GM12878 (cell line): ENCODE data around the gene TIGAR. TPM values are rescaled to one million over a fixed set of nuclear protein-coding genes. Genes with fewer than 3 reads are reported as not detected.

Source experiments
- ATAC-seq: fragments of 200-7000 bp; cut with Tn5 transposase; 3 replicates; pipeline ENCODE4 v1.9.1; 2020; ENCODE audit warnings: mild to moderate bottlenecking, moderate library complexity
- BruUV-seq: library from RNA; stranded (reverse); fragments of 400-500 nt; replicated peaks from 2 replicates; lab custom pipeline; 2021; lab: Mats Ljungman, UMichigan
- CTCF ChIA-PET: fragments of 300-600 bp; sonication (Branson Sonifier 250); formaldehyde crosslinking; extraction: SDS; loops from one replicate; lab custom pipeline; 2021; ENCODE audit warnings: inconsistent platforms; lab: Yijun Ruan, JAX
- POLR2A ChIA-PET: fragments of 350-600 bp; formaldehyde crosslinking; extraction: SDS; loops from one replicate; lab custom pipeline; 2021; ENCODE audit warnings: inconsistent platforms; lab: Charles Lee
- RAD21 ChIA-PET: fragments of 300-600 bp; sonication (Branson Sonifier 250); formaldehyde crosslinking; loops from one replicate; lab custom pipeline; 2023; ENCODE audit warnings: antibody characterized with exemption; ENCODE audit not compliant: unreplicated experiment; lab: Charles Lee
- SMC1A ChIA-PET: fragments of 300-600 bp; sonication (Branson Sonifier 250); formaldehyde crosslinking; loops from one replicate; lab custom pipeline; 2023; ENCODE audit not compliant: unreplicated experiment, uncharacterized antibody; lab: Charles Lee
- DNase-seq: peaks from one replicate; pipeline ENCODE4 v3.0.0-alpha.2; 2011; ENCODE audit warnings: low read depth, low spot score
- FAIRE-seq: peaks from 3 replicates; lab custom pipeline; 2011; peaks lifted over from hg19 to GRCh38; lab: Jason Lieb, UNC
- H2AFZ ChIP-seq: 2 replicates; pipeline ENCODE4 v1.6.0; 2011; ENCODE audit warnings: low read depth, low read length, control low read depth; ENCODE audit not compliant: control insufficient read depth
- H3K27ac ChIP-seq: 2 replicates; pipeline ENCODE4 v1.5.1; 2011; ENCODE audit warnings: control low read depth; ENCODE audit not compliant: control insufficient read depth, insufficient read depth
- H3K27me3 ChIP-seq, 2 experiments: replicated peaks in 1 of 2; 2 replicates each; pipeline versions ENCODE4 v1.6.0 to v1.6.1; 2011; ENCODE audit warnings: low read length in 1 of 2; ENCODE audit not compliant: control insufficient read depth in 2 of 2, insufficient read depth in 2 of 2
- H3K36me3 ChIP-seq, 2 experiments: 2 replicates each; pipeline ENCODE4 v1.5.1; 2011; ENCODE audit warnings: low read length in 1 of 2; ENCODE audit not compliant: control insufficient read depth in 2 of 2, insufficient read depth in 2 of 2
- H3K4me1 ChIP-seq: 2 replicates; pipeline ENCODE4 v1.6.1; 2011; ENCODE audit warnings: mild to moderate bottlenecking, low read length, moderate library complexity, mixed read lengths; ENCODE audit not compliant: control insufficient read depth, insufficient read depth
- H3K4me2 ChIP-seq: 2 replicates; pipeline ENCODE4 v1.6.0; 2011; ENCODE audit warnings: control low read depth; ENCODE audit not compliant: control insufficient read depth, insufficient read depth
- H3K4me3 ChIP-seq: fragments of 200-600 bp; sonication (generic); 2 replicates; pipeline ENCODE4 v1.5.1; 2016
- H3K79me2 ChIP-seq: 2 replicates; pipeline ENCODE4 v1.6.0; 2011; ENCODE audit warnings: low read length; ENCODE audit not compliant: control insufficient read depth, insufficient read depth
- H3K9ac ChIP-seq: 2 replicates; pipeline ENCODE4 v1.8.0; 2011; ENCODE audit warnings: low read length, control low read depth, mixed read lengths; ENCODE audit not compliant: control insufficient read depth, insufficient read depth
- H3K9me3 ChIP-seq: replicated peaks from 3 replicates; pipeline ENCODE4 v1.5.1; 2011; ENCODE audit warnings: mild to moderate bottlenecking, low read length; ENCODE audit not compliant: control insufficient read depth, insufficient read depth
- H4K20me1 ChIP-seq: 2 replicates; pipeline ENCODE4 v1.6.0; 2011; ENCODE audit not compliant: control insufficient read depth, insufficient read depth
- ATF7 ChIP-seq: fragments of 450-650 bp; IDR thresholded peaks from 2 replicates; pipeline ENCODE4 v1.6.1; 2016; ENCODE audit warnings: low read depth, mild to moderate bottlenecking
- BCL11A ChIP-seq: IDR thresholded peaks from 2 replicates; pipeline ENCODE4 v1.6.1; 2011; ENCODE audit warnings: low read depth, low read length
- POLR2A ChIP-seq: IDR thresholded peaks from 2 replicates; pipeline ENCODE4 v1.6.1; 2011; ENCODE audit warnings: low read depth, mild to moderate bottlenecking, low read length
- POLR2AphosphoS5 ChIP-seq: IDR thresholded peaks from 2 replicates; pipeline ENCODE4 v1.6.1; 2011; ENCODE audit warnings: mild to moderate bottlenecking, low read length, inconsistent platforms
- RFX5 ChIP-seq: IDR thresholded peaks from 2 replicates; pipeline ENCODE4 v1.6.1; 2011; ENCODE audit warnings: low read depth, low read length, improper control_type of control experiment
- SPI1 ChIP-seq: IDR thresholded peaks from 2 replicates; pipeline ENCODE4 v1.6.1; 2011; ENCODE audit warnings: low read depth, mild to moderate bottlenecking, low read length, moderate library complexity, borderline replicate concordance; ENCODE audit not compliant: insufficient read depth
- TARDBP ChIP-seq: IDR thresholded peaks from 2 replicates; pipeline ENCODE4 v1.6.1; 2016; ENCODE audit warnings: borderline replicate concordance
- WGBS: methylation state at CpG from one replicate; pipeline ENCODE4 v1.1.6; 2016; ENCODE audit warnings: low lambda C conversion rate; ENCODE audit not compliant: insufficient replicate concordance, insufficient coverage; ENCODE audit errors: missing lambda C conversion rate; 5-methylcytosine and 5-hydroxymethylcytosine counted together
- in situ Hi-C: fragments of 300-500 bp; cut with MboI; formaldehyde crosslinking; loops from 9 replicates; pipeline ENCODE4 v1.14.3; 2018; ENCODE audit warnings: mixed read lengths
- intact Hi-C: fragments of 100-400 bp; cut with micrococcal nuclease; formaldehyde crosslinking; loops from one replicate; pipeline ENCODE4 v1.14.2; 2022; ENCODE audit not compliant: unreplicated experiment
- polyA plus RNA-seq, 11 experiments: library from polyadenylated mRNA; depleted of rRNA in 4 of 11; unstranded in 6 of 11; stranded (reverse) in 5 of 11; fragments of >200 nt; fragmentation: Nextera tagmentation in 4 of 11; fragmentation: Illumina TruSeq in 1 of 11; extraction: Ambion mirVana in 4 of 11; extraction: Trizol in 1 of 11; gene quantifications; 1 replicate in 1 of 11; 2 replicates in 10 of 11; pipeline versions ENCODE4 v1.2.1 to v1.2.3, GENCODE V29; 2011 to 2016; ENCODE audit warnings: inconsistent platforms in 2 of 11, missing spikeins in 2 of 11, low read depth in 1 of 11
- total RNA-seq, 4 experiments: library from RNA; depleted of rRNA in 3 of 4; stranded (reverse); fragments of >200 nt in 3 of 4; fragmentation: Illumina TruSeq in 1 of 4; extraction: Trizol in 1 of 4; gene quantifications; 2 replicates each; pipeline versions ENCODE4 v1.2.1 to v1.2.3, GENCODE V29; 2013 to 2021
- TF ChIP-seq, protein P1 (sequence below): IDR thresholded peaks from 2 replicates; pipeline ENCODE4 v1.6.1; 2012; ENCODE audit warnings: low read depth, low read length, improper control_type of control experiment

Gene TIGAR
- total and polyA plus RNA-seq, 10 of the 15 experiments (the other 5 are each of a cell fraction or from before 2014, with no cell fraction given): 7.6 to 45.7 (median 16.5) TPM

DNA sequence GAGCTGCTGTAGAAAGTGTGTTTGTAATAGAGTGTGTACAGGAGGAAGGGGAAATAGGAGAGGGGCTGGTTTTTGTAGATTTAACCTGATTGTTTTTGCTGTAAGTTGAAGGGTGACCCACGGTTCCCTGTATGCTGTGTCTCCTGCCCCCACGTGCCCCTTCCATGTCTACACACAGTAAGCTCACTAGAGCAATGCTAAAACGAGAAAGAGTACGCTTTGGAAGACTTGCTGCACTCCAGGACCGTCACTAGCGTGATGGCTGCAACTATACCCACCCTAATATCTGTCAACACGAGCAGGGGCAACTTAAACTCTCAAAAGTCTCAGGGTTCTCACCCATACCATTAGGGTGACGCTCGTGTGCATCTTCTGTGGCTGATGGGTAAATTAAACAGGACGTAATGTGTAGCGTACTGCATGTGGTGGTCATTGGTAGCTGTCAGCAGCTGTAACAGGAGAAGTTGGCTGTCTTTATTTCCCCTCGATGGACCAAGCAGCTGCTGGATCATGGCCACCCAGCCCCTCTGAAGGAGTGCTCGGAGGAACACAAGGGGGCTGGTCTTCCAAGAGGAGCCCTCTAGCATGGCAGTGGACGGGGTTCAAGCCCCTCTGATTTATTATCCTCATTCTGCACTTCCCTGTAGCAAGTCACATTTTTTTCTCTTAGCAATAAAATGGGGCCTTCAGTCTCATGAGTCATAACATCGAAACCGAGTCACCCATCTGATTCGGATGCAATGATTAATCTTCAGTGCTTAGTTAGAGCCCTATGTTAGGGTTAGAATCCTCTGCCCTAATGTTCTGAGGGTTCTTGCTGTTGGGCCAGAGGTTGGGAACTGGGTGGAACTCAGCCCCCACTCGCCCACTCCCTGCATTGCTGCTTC lies 33.4 kb upstream of the TIGAR start:
- in situ Hi-C loops: no loop called here

DNA sequence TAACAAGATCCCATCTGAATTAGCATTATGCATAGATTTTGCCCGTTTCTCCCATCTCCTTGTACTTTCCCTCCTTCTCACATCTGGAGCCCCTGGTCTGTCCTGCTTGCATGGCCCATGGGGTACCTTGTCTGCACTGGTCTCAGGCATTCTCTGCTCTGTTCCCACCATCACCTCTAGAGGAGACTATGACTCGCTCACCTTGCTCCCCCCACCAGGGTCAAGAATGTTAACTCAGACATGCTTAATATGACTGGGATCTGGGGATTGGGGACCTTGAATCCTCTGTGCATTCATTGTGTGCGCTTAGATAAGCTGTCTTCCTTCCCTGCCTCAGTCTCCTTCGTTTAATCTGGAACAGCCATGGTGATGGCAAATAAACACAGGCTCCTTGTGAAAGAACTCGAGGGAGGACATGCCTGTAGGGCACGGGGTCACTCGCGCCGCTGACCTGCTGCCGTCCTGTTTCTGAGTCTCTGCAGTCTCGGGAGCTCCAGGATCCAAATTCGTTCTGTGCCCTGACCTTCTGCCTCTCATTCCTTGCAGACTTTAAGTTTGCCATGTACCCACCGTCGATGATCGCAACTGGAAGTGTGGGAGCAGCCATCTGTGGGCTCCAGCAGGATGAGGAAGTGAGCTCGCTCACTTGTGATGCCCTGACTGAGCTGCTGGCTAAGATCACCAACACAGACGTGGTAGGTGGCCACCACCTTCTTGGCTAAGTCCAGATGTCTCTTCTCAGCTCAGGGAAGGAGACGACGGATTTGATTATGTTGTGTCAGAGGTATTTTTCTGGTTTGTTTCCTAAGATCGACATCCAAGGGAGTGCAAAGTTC lies 32.5 kb upstream of the TIGAR start:
- Histone ChIP-seq H3K27me3 (no peaks in the 10 kb centered on the region), H3K9ac (no peak overlapping the region), H3K36me3 (peaks cover 50 to 59% of the 10 kb centered on the region in 2 experiments), H4K20me1 (peaks cover 11% of the 10 kb centered on the region; the same call in 1 of the 2 replicates), H2AFZ (no peak overlapping the region), H3K4me3 (no peak overlapping the region), H3K79me2 (peaks cover 66% of the 10 kb centered on the region), H3K4me2 (no peak overlapping the region), H3K9me3 (no peaks in the 10 kb centered on the region), H3K4me1 (peaks cover 8% of the 10 kb centered on the region), H3K27ac (no peak overlapping the region)
- no TSS peak for BruUV-seq
- in situ Hi-C loops (no loop called here), intact Hi-C loops (no loop called here)
- ChIA-PET RAD21 (interaction anchor here (1.1 kb wide), 1 partner anchor 290 kb away, joined by 3 read pairs; no protein-coding TSS in a partner anchor), CTCF (interaction anchor here (0.6 to 1.5 kb wide), 2 partner anchors 11 to 114 kb away, joined by 3 to 8 read pairs; no protein-coding TSS in a partner anchor), POLR2A (no interaction called here), SMC1A (interaction anchor here (1.3 to 1.7 kb wide), 2 partner anchors 10 to 290 kb away, joined by 3 to 8 read pairs; no protein-coding TSS in a partner anchor)
- DNase-seq (no peak), FAIRE-seq (no peak), ATAC-seq (peak; percentile 4; the same call in 1 of the 3 replicates)
- 81% methylated on average over 20 of the region's 20 CpGs for WGBS
- 0 out of 2 replicates have a peak, but pooled peaks have one; percentile 13 for TF ChIP-seq POLR2AphosphoS5
- TF ChIP-seq SPI1: peak; percentile 30; the same call in 1 of the 2 replicates
- TF ChIP-seq BCL11A: no peak
- TF ChIP-seq ATF7: no peak
- TF ChIP-seq POLR2A: peak; percentile 52
- TF ChIP-seq, protein P1, sequence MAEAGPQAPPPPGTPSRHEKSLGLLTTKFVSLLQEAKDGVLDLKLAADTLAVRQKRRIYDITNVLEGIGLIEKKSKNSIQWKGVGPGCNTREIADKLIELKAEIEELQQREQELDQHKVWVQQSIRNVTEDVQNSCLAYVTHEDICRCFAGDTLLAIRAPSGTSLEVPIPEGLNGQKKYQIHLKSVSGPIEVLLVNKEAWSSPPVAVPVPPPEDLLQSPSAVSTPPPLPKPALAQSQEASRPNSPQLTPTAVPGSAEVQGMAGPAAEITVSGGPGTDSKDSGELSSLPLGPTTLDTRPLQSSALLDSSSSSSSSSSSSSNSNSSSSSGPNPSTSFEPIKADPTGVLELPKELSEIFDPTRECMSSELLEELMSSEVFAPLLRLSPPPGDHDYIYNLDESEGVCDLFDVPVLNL: no peak

More for the DNA sequence above, 33.4 kb upstream of the TIGAR start:
- H3K4me2 ChIP-seq: no peak overlapping the region
- H3K79me2 ChIP-seq: peaks cover 70% of the 10 kb centered on the region
- peaks cover 16% of the 10 kb centered on the region for H4K20me1 ChIP-seq
- ATAC-seq (no peak), DNase-seq (no peak), FAIRE-seq (no peak)
- SMC1A ChIA-PET: interaction anchor here (0.6 to 2.1 kb wide), 4 partner anchors 10 to 290 kb away, joined by 3 to 8 read pairs (median 4); no protein-coding TSS in a partner anchor
- H3K9ac ChIP-seq: no peak overlapping the region
- intact Hi-C loops: no loop called here
- RAD21 ChIA-PET: interaction anchor here (2.2 kb wide), 1 partner anchor 11 kb away, joined by 12 read pairs; no protein-coding TSS in a partner anchor
- no peak overlapping the region for H3K4me3 ChIP-seq
- H2AFZ ChIP-seq: no peak overlapping the region
- H3K36me3 ChIP-seq: peaks cover 57 to 61% of the 10 kb centered on the region in 2 experiments
- H3K4me1 ChIP-seq: peaks cover 12% of the 10 kb centered on the region
- no peak overlapping the region for H3K27ac ChIP-seq
- no TSS peak for BruUV-seq
- no peaks in the 10 kb centered on the region for H3K27me3 ChIP-seq
- TF ChIP-seq POLR2AphosphoS5 (peak; percentile 63; the same call in 1 of the 2 replicates), TARDBP (no peak), RFX5 (no peak)
- H3K9me3 ChIP-seq: no peaks in the 10 kb centered on the region
- POLR2A ChIA-PET: interaction anchor here (0.5 kb wide), 1 partner anchor 11 kb away, joined by 3 read pairs; no protein-coding TSS in a partner anchor
- WGBS: 71% methylated on average over 18 of the region's 18 CpGs
- CTCF ChIA-PET: interaction anchor here (0.6 to 1.0 kb wide), 2 partner anchors 113 to 402 kb away, joined by 3 to 4 read pairs; no protein-coding TSS in a partner anchor
